Measurements from ENCODE around the gene FOSL2.

FOSL2 gene

GRCh38 chr2:28377195-28377816 is 15.4 kb upstream of the FOSL2 start:
- Histone ChIP-seq H3K9me3 (ENCODE audit: low read length) (no peaks in the 10 kb centered on the region), H3K27me3 (ENCODE audit: control insufficient read depth in 1 of 2, insufficient read depth in 2 of 2, low read length in 2 of 2) (no peaks in the 10 kb centered on the region), H3K4me3 (ENCODE audit: low read depth in 1 of 2, low read length in 2 of 2) (no peak overlapping the region), H3K9ac (ENCODE audit: low read length) (no peak overlapping the region), H3K4me1 (ENCODE audit: insufficient read depth, low read length) (no peaks in the 10 kb centered on the region), H3K27ac (ENCODE audit: low read depth, low read length) (no peak overlapping the region), H3K36me3 (ENCODE audit: insufficient read depth, low read length) (no peaks in the 10 kb centered on the region)

- Histone ChIP-seq H3K9ac (ENCODE audit: low read length) (no peak overlapping the region), H3K36me3 (ENCODE audit: insufficient read depth, low read length) (no peaks in the 10 kb centered on the region)
These were observed 14.5 kb upstream of the FOSL2 start for GRCh38 chr2:28377984-28378678.

GRCh38 chr2:28378679-28379584 is 13.7 kb upstream of the FOSL2 start:
- Histone ChIP-seq H3K36me3 (ENCODE audit: insufficient read depth, low read length) (no peaks in the 10 kb centered on the region), H3K4me1 (ENCODE audit: insufficient read depth, low read length) (no peaks in the 10 kb centered on the region), H3K4me3 (ENCODE audit: low read depth in 1 of 2, low read length in 2 of 2) (no peak overlapping the region), H3K9me3 (ENCODE audit: low read length) (no peaks in the 10 kb centered on the region), H3K27me3 (ENCODE audit: control insufficient read depth in 1 of 2, insufficient read depth in 2 of 2, low read length in 2 of 2) (no peaks in the 10 kb centered on the region), H3K27ac (ENCODE audit: low read depth, low read length) (no peak overlapping the region), H3K9ac (ENCODE audit: low read length) (no peak overlapping the region)

More at GRCh38 chr2:28377984-28378678, 14.5 kb upstream of the FOSL2 start:
- H3K4me1 ChIP-seq (ENCODE audit: insufficient read depth, low read length): no peaks in the 10 kb centered on the region
- H3K27ac ChIP-seq (ENCODE audit: low read depth, low read length): no peak overlapping the region
- H3K4me3 ChIP-seq (ENCODE audit: low read depth in 1 of 2, low read length in 2 of 2): no peak overlapping the region
- H3K27me3 ChIP-seq (ENCODE audit: control insufficient read depth in 1 of 2, insufficient read depth in 2 of 2, low read length in 2 of 2): no peaks in the 10 kb centered on the region
- no peaks in the 10 kb centered on the region for H3K9me3 ChIP-seq (ENCODE audit: low read length)

- no peaks in the 10 kb centered on the region for H3K27me3 ChIP-seq (ENCODE audit: control insufficient read depth in 1 of 2, insufficient read depth in 2 of 2, low read length in 2 of 2)
- no peaks in the 10 kb centered on the region for H3K36me3 ChIP-seq (ENCODE audit: insufficient read depth, low read length)
- no peak overlapping the region for H3K4me3 ChIP-seq (ENCODE audit: low read depth in 1 of 2, low read length in 2 of 2)
- H3K9me3 ChIP-seq (ENCODE audit: low read length): no peaks in the 10 kb centered on the region
- no peaks in the 10 kb centered on the region for H3K4me1 ChIP-seq (ENCODE audit: insufficient read depth, low read length)
- H3K9ac ChIP-seq (ENCODE audit: low read length): no peak overlapping the region
- no peak overlapping the region for H3K27ac ChIP-seq (ENCODE audit: low read depth, low read length)
These were observed 12.4 kb upstream of the FOSL2 start for GRCh38 chr2:28380219-28380618.

- Histone ChIP-seq H3K36me3 (ENCODE audit: insufficient read depth, low read length) (no peaks in the 10 kb centered on the region), H3K27me3 (ENCODE audit: control insufficient read depth in 1 of 2, insufficient read depth in 2 of 2, low read length in 2 of 2) (no peaks in the 10 kb centered on the region), H3K27ac (ENCODE audit: low read depth, low read length) (no peak overlapping the region), H3K9ac (ENCODE audit: low read length) (no peak overlapping the region), H3K4me1 (ENCODE audit: insufficient read depth, low read length) (no peaks in the 10 kb centered on the region), H3K9me3 (ENCODE audit: low read length) (no peaks in the 10 kb centered on the region), H3K4me3 (ENCODE audit: low read depth in 1 of 2, low read length in 2 of 2) (no peak overlapping the region)
These were observed 11.2 kb upstream of the FOSL2 start for GRCh38 chr2:28381225-28382180.

GRCh38 chr2:28382755-28383154 is 9.9 kb upstream of the FOSL2 start:
- no peaks in the 10 kb centered on the region for H3K9me3 ChIP-seq (ENCODE audit: low read length)
- no peak overlapping the region for H3K9ac ChIP-seq (ENCODE audit: low read length)
- no peaks in the 10 kb centered on the region for H3K36me3 ChIP-seq (ENCODE audit: insufficient read depth, low read length)
- H3K4me3 ChIP-seq (ENCODE audit: low read depth in 1 of 2, low read length in 2 of 2): no peak overlapping the region
- no peak overlapping the region for H3K27ac ChIP-seq (ENCODE audit: low read depth, low read length)
- no peaks in the 10 kb centered on the region for H3K4me1 ChIP-seq (ENCODE audit: insufficient read depth, low read length)
- H3K27me3 ChIP-seq (ENCODE audit: control insufficient read depth in 1 of 2, insufficient read depth in 2 of 2, low read length in 2 of 2): no peaks in the 10 kb centered on the region

- H3K27me3 ChIP-seq (ENCODE audit: control insufficient read depth in 1 of 2, insufficient read depth in 2 of 2, low read length in 2 of 2): no peaks in the 10 kb centered on the region
- no peak overlapping the region for H3K27ac ChIP-seq (ENCODE audit: low read depth, low read length)
- no peak overlapping the region for H3K4me3 ChIP-seq (ENCODE audit: low read depth in 1 of 2, low read length in 2 of 2)
- no peaks in the 10 kb centered on the region for H3K36me3 ChIP-seq (ENCODE audit: insufficient read depth, low read length)
- no peaks in the 10 kb centered on the region for H3K9me3 ChIP-seq (ENCODE audit: low read length)
- peaks cover 9% of the 10 kb centered on the region for H3K4me1 ChIP-seq (ENCODE audit: insufficient read depth, low read length)
- no peak overlapping the region for H3K9ac ChIP-seq (ENCODE audit: low read length)
These were observed 5.3 kb upstream of the FOSL2 start for GRCh38 chr2:28387082-28387960.

- Histone ChIP-seq H3K9me3 (ENCODE audit: low read length) (no peaks in the 10 kb centered on the region), H3K9ac (ENCODE audit: low read length) (peak overlapping the region; percentile 59), H3K27ac (ENCODE audit: low read depth, low read length) (peak overlapping the region; percentile 100), H3K27me3 (ENCODE audit: control insufficient read depth in 1 of 2, insufficient read depth in 2 of 2, low read length in 2 of 2) (no peaks in the 10 kb centered on the region), H3K4me1 (ENCODE audit: insufficient read depth, low read length) (peaks cover 9% of the 10 kb centered on the region), H3K4me3 (ENCODE audit: low read depth in 1 of 2, low read length in 2 of 2) (peak overlapping the region in 1 of 2 donors; percentile 97), H3K36me3 (ENCODE audit: insufficient read depth, low read length) (no peaks in the 10 kb centered on the region)
These were observed 3.0 kb upstream of the FOSL2 start for GRCh38 chr2:28389399-28390240.

GRCh38 chr2:28390241-28390745 is 2.4 kb upstream of the FOSL2 start:
- Histone ChIP-seq H3K9ac (ENCODE audit: low read length) (peak overlapping the region; percentile 99), H3K36me3 (ENCODE audit: insufficient read depth, low read length) (no peaks in the 10 kb centered on the region), H3K4me3 (ENCODE audit: low read depth in 1 of 2, low read length in 2 of 2) (peak overlapping the region; percentile 75 to 97), H3K4me1 (ENCODE audit: insufficient read depth, low read length) (peaks cover 9% of the 10 kb centered on the region), H3K27ac (ENCODE audit: low read depth, low read length) (peak overlapping the region; percentile 100), H3K9me3 (ENCODE audit: low read length) (no peaks in the 10 kb centered on the region), H3K27me3 (ENCODE audit: control insufficient read depth in 1 of 2, insufficient read depth in 2 of 2, low read length in 2 of 2) (no peaks in the 10 kb centered on the region)
